Large intestine (tissue), 12 donors: ENCODE results near the gene ZNG1A. TPM values are rescaled to one million over a fixed set of nuclear protein-coding genes. Genes with fewer than 3 reads are reported as not detected.
"Not testable (repeated sequence)": the region's sequence is repeated elsewhere in the genome, so short reads cannot be mapped to it uniquely, and the experiment has no call there.

Source experiments
- DNase-seq, 2 donors: peaks; one replicate each; pipeline versions ENCODE4 v3.0.0 to v3.0.0-alpha.2; 2013
- H3K27ac ChIP-seq: one replicate; pipeline ENCODE4 v1.5.1; 2013; ENCODE audit warnings: low read length
- H3K27me3 ChIP-seq: 2 replicates; pipeline ENCODE4 v1.6.1; 2013; ENCODE audit warnings: low read length; ENCODE audit not compliant: control insufficient read depth, insufficient read depth
- H3K36me3 ChIP-seq: 2 replicates; pipeline ENCODE4 v1.6.1; 2013; ENCODE audit warnings: low read length; ENCODE audit not compliant: control insufficient read depth, insufficient read depth
- H3K4me1 ChIP-seq: one replicate; pipeline ENCODE4 v1.6.1; 2013; ENCODE audit warnings: low read length; ENCODE audit not compliant: control insufficient read depth, insufficient read depth
- H3K4me3 ChIP-seq: one replicate; pipeline ENCODE4 v1.5.1; 2013; ENCODE audit warnings: low read length
- H3K9me3 ChIP-seq: one replicate; pipeline ENCODE4 v1.6.1; 2013; ENCODE audit warnings: mild to moderate bottlenecking, low read depth, low read length, moderate library complexity; ENCODE audit not compliant: control insufficient read depth
- WGBS: methylation state at CpG from one replicate; pipeline ENCODE4 v1.1.5; 2013; ENCODE audit warnings: low lambda C conversion rate; ENCODE audit not compliant: insufficient coverage; 5-methylcytosine and 5-hydroxymethylcytosine counted together
- long read RNA-seq, 11 donors: transcript quantifications; one replicate each; lab custom pipeline, GENCODE V29; 2026
- polyA plus RNA-seq: library from polyadenylated mRNA; unstranded; fragments of 120-200 nt; gene quantifications from one replicate; pipeline ENCODE4 v1.2.1, GENCODE V29; 2013

The ZNG1A gene
- polyA plus RNA-seq, result 50.7 TPM
- long read RNA-seq, donor 1, transcript CBWD1-202 (15 exons, 1,706 nt), result major isoform, 10 of 23 reads
- long read RNA-seq, donor 1, partial matches to known transcripts, result 7 of 23 reads
- long read RNA-seq, donor 1, other reads (novel, unspliced or antisense), result 0 of 23 reads
- long read RNA-seq, donor 2, transcript CBWD1-206 (3 exons, 1,731 nt), result minor isoform, 7 of 47 reads
- long read RNA-seq, donor 2, transcript CBWD1-202 (15 exons, 1,706 nt), result major isoform, 13 of 47 reads
- long read RNA-seq, donor 2, partial matches to known transcripts, result 20 of 47 reads
- long read RNA-seq, donor 2, other reads (novel, unspliced or antisense), result 0 of 47 reads
- long read RNA-seq, donor 3, result 0 reads
- long read RNA-seq, donor 4, partial matches to known transcripts, result 0 of 6 reads
- long read RNA-seq, donor 4, other reads (novel, unspliced or antisense), result 0 of 6 reads
- long read RNA-seq, donor 5, transcript CBWD1-202 (15 exons, 1,706 nt), result major isoform, 8 of 12 reads
- long read RNA-seq, donor 5, partial matches to known transcripts, result 0 of 12 reads
- long read RNA-seq, donor 5, other reads (novel, unspliced or antisense), result 0 of 12 reads
- long read RNA-seq, donor 6, transcript CBWD1-202 (15 exons, 1,706 nt), result major isoform, 6 of 14 reads
- long read RNA-seq, donor 6, transcript CBWD1-206 (3 exons, 1,731 nt), result minor isoform, 5 of 14 reads
- long read RNA-seq, donor 6, partial matches to known transcripts, result 0 of 14 reads
- long read RNA-seq, donor 6, other reads (novel, unspliced or antisense), result 0 of 14 reads
- long read RNA-seq, donor 7, partial matches to known transcripts, result 0 of 1 reads
- long read RNA-seq, donor 7, other reads (novel, unspliced or antisense), result 0 of 1 reads
- long read RNA-seq, donor 8, transcript CBWD1-206 (3 exons, 1,731 nt), result major isoform, 18 of 68 reads
- long read RNA-seq, donor 8, transcript CBWD1-202 (15 exons, 1,706 nt), result minor isoform, 14 of 68 reads
- long read RNA-seq, donor 8, partial matches to known transcripts, result 28 of 68 reads
- long read RNA-seq, donor 8, other reads (novel, unspliced or antisense), result 0 of 68 reads
- long read RNA-seq, donor 9, transcript CBWD1-202 (15 exons, 1,706 nt), result major isoform, 9 of 21 reads
- long read RNA-seq, donor 9, partial matches to known transcripts, result 6 of 21 reads
- long read RNA-seq, donor 9, other reads (novel, unspliced or antisense), result 0 of 21 reads
- long read RNA-seq, donor 10, transcript CBWD1-202 (15 exons, 1,706 nt), result major isoform, 11 of 30 reads
- long read RNA-seq, donor 10, partial matches to known transcripts, result 7 of 30 reads
- long read RNA-seq, donor 10, other reads (novel, unspliced or antisense), result 0 of 30 reads
- long read RNA-seq, donor 11, transcript CBWD1-202 (15 exons, 1,706 nt), result major isoform, 21 of 40 reads
- long read RNA-seq, donor 11, transcript CBWD1-206 (3 exons, 1,731 nt), result minor isoform, 6 of 40 reads
- long read RNA-seq, donor 11, partial matches to known transcripts, result 8 of 40 reads
- long read RNA-seq, donor 11, other reads (novel, unspliced or antisense), result 0 of 40 reads

GRCh38 chr9:178970-179383, at the start of gene ZNG1A:
Gene ZNG1A, minus strand, starts transcription at chr9:179056. Its CDS starts 87 bp downstream, at chr9:178969.
- H3K4me1 ChIP-seq, result not testable (repeated sequence)

GRCh38 chr9:227860-228259, 49.0 kb upstream of the ZNG1A start:
- H3K27me3 ChIP-seq, result no peaks in the 10 kb centered on the region
- H3K27ac ChIP-seq, result no peak overlapping the region
- no peak overlapping the region for H3K4me3 ChIP-seq
- WGBS, result no CpG with 5 or more reads among the region's 3 CpGs
- H3K36me3 ChIP-seq, result no peaks in the 10 kb centered on the region
- peaks cover 11% of the 10 kb centered on the region for H3K4me1 ChIP-seq
- DNase-seq, result no peak
- H3K9me3 ChIP-seq, result no peaks in the 10 kb centered on the region

More at GRCh38 chr9:178970-179383, at the start of gene ZNG1A:
- no CpG with 5 or more reads among the region's 32 CpGs for WGBS
- not testable (repeated sequence) for H3K27me3 ChIP-seq, H3K9me3 ChIP-seq, H3K36me3 ChIP-seq
- Histone ChIP-seq H3K27ac (peak within 1 kb of the TSS; percentile 67), H3K4me3 (peak within 1 kb of the TSS; percentile 35)
- peak; percentile 85 to 91 for DNase-seq

GRCh38 chr9:224582-225520, 46.0 kb upstream of the ZNG1A start:
- Histone ChIP-seq H3K27ac (no peak overlapping the region), H3K4me3 (no peak overlapping the region), H3K4me1 (peaks cover 11% of the 10 kb centered on the region), H3K27me3 (no peaks in the 10 kb centered on the region), H3K9me3 (no peaks in the 10 kb centered on the region), H3K36me3 (no peaks in the 10 kb centered on the region)
- peak in 1 of 2 donors; percentile 82 for DNase-seq
- WGBS, result no CpG with 5 or more reads among the region's 3 CpGs

GRCh38 chr9:224026-224425, 45.2 kb upstream of the ZNG1A start:
- DNase-seq, result no peak
- H3K27ac ChIP-seq, result no peak overlapping the region
- 24% methylated on average over 2 of the region's 5 CpGs for WGBS

GRCh38 chr9:223152-223551, 44.3 kb upstream of the ZNG1A start:
- Histone ChIP-seq H3K36me3 (no peaks in the 10 kb centered on the region), H3K27ac (no peak overlapping the region), H3K4me1 (peaks cover 11% of the 10 kb centered on the region), H3K4me3 (no peak overlapping the region), H3K27me3 (no peaks in the 10 kb centered on the region), H3K9me3 (no peaks in the 10 kb centered on the region)
- no peak for DNase-seq
- no CpG with 5 or more reads among the region's 3 CpGs for WGBS

More at GRCh38 chr9:224026-224425, 45.2 kb upstream of the ZNG1A start:
- H3K4me1 ChIP-seq, result peaks cover 11% of the 10 kb centered on the region
- no peaks in the 10 kb centered on the region for H3K36me3 ChIP-seq
- H3K4me3 ChIP-seq, result no peak overlapping the region
- no peaks in the 10 kb centered on the region for H3K27me3 ChIP-seq
- H3K9me3 ChIP-seq, result no peaks in the 10 kb centered on the region

- no peaks in the 10 kb centered on the region for H3K27me3 ChIP-seq
- no peaks in the 10 kb centered on the region for H3K36me3 ChIP-seq
- H3K4me3 ChIP-seq, result no peak overlapping the region
- H3K9me3 ChIP-seq, result no peaks in the 10 kb centered on the region
- H3K27ac ChIP-seq, result no peak overlapping the region
- H3K4me1 ChIP-seq, result peaks cover 13% of the 10 kb centered on the region
- WGBS, result 83% methylated on average over 2 of the region's 6 CpGs
- DNase-seq, result no peak
Observed at GRCh38 chr9:221989-222776, 43.3 kb upstream of the ZNG1A start.

- peaks cover 12% of the 10 kb centered on the region for H3K4me1 ChIP-seq
- no peak for DNase-seq
- no peak overlapping the region for H3K4me3 ChIP-seq
- 50% methylated on average over 1 of the region's 7 CpGs for WGBS
- H3K27ac ChIP-seq, result no peak overlapping the region
- H3K27me3 ChIP-seq, result peaks cover 4% of the 10 kb centered on the region
- H3K9me3 ChIP-seq, result no peaks in the 10 kb centered on the region
- H3K36me3 ChIP-seq, result no peaks in the 10 kb centered on the region
Observed at GRCh38 chr9:219670-220365, 41.0 kb upstream of the ZNG1A start.

GRCh38 chr9:219036-219435, 40.2 kb upstream of the ZNG1A start:
- H3K27me3 ChIP-seq, DNase-seq, H3K27ac ChIP-seq, H3K4me1 ChIP-seq, H3K36me3 ChIP-seq, H3K9me3 ChIP-seq, H3K4me3 ChIP-seq: not testable (repeated sequence)
- WGBS, result 100% methylated on average over 1 of the region's 7 CpGs
